ENCODE results near the gene NLGN3.

- TF ChIP-seq CTCF (IDR thresholded peaks at IDR 0.05) (no peak), POLR2A (IDR thresholded peaks at IDR 0.05) (no peak)
These were observed 35.6 kb upstream of the NLGN3 start for GRCh38 chrX:71109051-71109450.

Measured in testis (tissue), 2 donors.